HFF-Myc (cell line): ENCODE measurements around the gene MYO3B.

Source experiments
- DNase-seq: peaks from one replicate; pipeline ENCODE4 v3.0.0-alpha.2; 2011; ENCODE audit warnings: low read depth; ENCODE audit errors: extremely low read depth
- H3K4me3 ChIP-seq: replicated peaks from 2 replicates; pipeline ENCODE4 v1.5.1; 2011; ENCODE audit warnings: low read depth, mild to moderate bottlenecking, control low read depth, low read length
- CTCF ChIP-seq: IDR thresholded peaks from 2 replicates; pipeline ENCODE4 v1.5.1; 2012; ENCODE audit warnings: mild to moderate bottlenecking, low read depth, low read length, control low read depth; ENCODE audit errors: missing control alignments

The MYO3B gene

GRCh38 chr2:170201275-170201674, 23.3 kb downstream of the MYO3B start:
- H3K4me3 ChIP-seq, result no peak overlapping the region
- no peak for TF ChIP-seq CTCF
- DNase-seq, result no peak

- no peak for TF ChIP-seq CTCF
- DNase-seq, result no peak
- H3K4me3 ChIP-seq, result no peak overlapping the region
Measured at GRCh38 chr2:170201734-170202393, 23.9 kb downstream of the MYO3B start.

- no peak for DNase-seq
- TF ChIP-seq CTCF, result no peak
- no peak overlapping the region for H3K4me3 ChIP-seq
Measured at GRCh38 chr2:170202437-170202836, 24.5 kb downstream of the MYO3B start.

GRCh38 chr2:170204298-170204951, 26.5 kb downstream of the MYO3B start:
- no peak for DNase-seq
- no peak for TF ChIP-seq CTCF
- no peak overlapping the region for H3K4me3 ChIP-seq

- H3K4me3 ChIP-seq, result no peak overlapping the region
- DNase-seq, result no peak
- TF ChIP-seq CTCF, result no peak
Measured at GRCh38 chr2:170206246-170206645, 28.3 kb downstream of the MYO3B start.

GRCh38 chr2:170206805-170207407, 29.0 kb downstream of the MYO3B start:
- no peak for TF ChIP-seq CTCF

GRCh38 chr2:170207901-170208300, 30.0 kb downstream of the MYO3B start:
- no peak for DNase-seq
- no peak overlapping the region for H3K4me3 ChIP-seq
- TF ChIP-seq CTCF, result no peak

More at GRCh38 chr2:170206805-170207407, 29.0 kb downstream of the MYO3B start:
- H3K4me3 ChIP-seq, result no peak overlapping the region
- DNase-seq, result no peak
